Neural progenitor cell (in vitro differentiated cells): ENCODE data around the gene ACP7. TPM values are rescaled to one million over a fixed set of nuclear protein-coding genes. Genes with fewer than 3 reads are reported as not detected.

ENCODE experiments used
- DNase-seq: peaks from one replicate; pipeline ENCODE4 v3.0.0-alpha.2; 2016; ENCODE audit warnings: low spot score
- H2AFZ ChIP-seq: fragments of 200-600 bp; sonication (generic); replicated peaks from 2 replicates; pipeline ENCODE4 v1.6.1; 2016; ENCODE audit warnings: antibody characterized with exemption
- H3F3A ChIP-seq: fragments of 200-600 bp; sonication (generic); 2 replicates; pipeline ENCODE4 v1.6.1; 2016; ENCODE audit warnings: antibody characterized with exemption, low read depth
- H3K27ac ChIP-seq: fragments of 200-600 bp; sonication (generic); 2 replicates; pipeline ENCODE4 v1.5.1; 2016; ENCODE audit warnings: mild to moderate bottlenecking
- H3K27me3 ChIP-seq: fragments of 200-600 bp; sonication (generic); 2 replicates; pipeline ENCODE4 v1.6.1; 2016; ENCODE audit warnings: mild to moderate bottlenecking, moderate library complexity
- H3K36me3 ChIP-seq: fragments of 200-600 bp; sonication (generic); 2 replicates; pipeline ENCODE4 v1.5.1; 2016
- H3K4me1 ChIP-seq: fragments of 200-600 bp; sonication (generic); 2 replicates; pipeline ENCODE4 v1.6.1; 2016; ENCODE audit warnings: mixed run types
- H3K4me2 ChIP-seq: fragments of 200-600 bp; sonication (generic); 2 replicates; pipeline ENCODE4 v1.6.1; 2016
- H3K4me3 ChIP-seq: fragments of 200-600 bp; sonication (generic); 2 replicates; pipeline ENCODE4 v1.5.1; 2016
- H3K79me2 ChIP-seq: fragments of 200-600 bp; sonication (generic); 2 replicates; pipeline ENCODE4 v1.6.1; 2016; ENCODE audit warnings: low read depth
- H3K9ac ChIP-seq: fragments of 200-600 bp; sonication (generic); 2 replicates; pipeline ENCODE4 v1.6.1; 2016
- H3K9me3 ChIP-seq: fragments of 200-600 bp; sonication (generic); 2 replicates; pipeline ENCODE4 v1.5.1; 2016; ENCODE audit warnings: low read depth
- H4K20me1 ChIP-seq: fragments of 200-600 bp; sonication (generic); 2 replicates; pipeline ENCODE4 v1.6.1; 2016; ENCODE audit warnings: low read depth
- H3K27ac Mint-ChIP-seq: 3 replicates; pipeline ENCODE4 v1.8.0; 2021; ENCODE audit warnings: mixed read lengths
- H3K27me3 Mint-ChIP-seq: 2 replicates; pipeline ENCODE4 v1.8.0; 2022; ENCODE audit warnings: low read depth, mild to moderate bottlenecking, inconsistent platforms, moderate library complexity, mixed read lengths; ENCODE audit not compliant: insufficient read depth
- H3K36me3 Mint-ChIP-seq: 3 replicates; pipeline ENCODE4 v1.8.0; 2021; ENCODE audit warnings: mixed read lengths
- H3K4me1 Mint-ChIP-seq: 3 replicates; pipeline ENCODE4 v1.8.0; 2021; ENCODE audit warnings: mixed read lengths
- H3K4me3 Mint-ChIP-seq: 3 replicates; pipeline ENCODE4 v1.8.0; 2021; ENCODE audit warnings: mild to moderate bottlenecking, moderate library complexity, mixed read lengths
- H3K9me3 Mint-ChIP-seq: 3 replicates; pipeline ENCODE4 v1.8.0; 2020; ENCODE audit warnings: mixed read lengths
- CTCF ChIP-seq: fragments of 200-600 bp; sonication (generic); IDR thresholded peaks from 2 replicates; pipeline ENCODE4 v1.5.1; 2017; ENCODE audit warnings: antibody characterized with exemption, mild to moderate bottlenecking
- EZH2 ChIP-seq: fragments of 200-600 bp; sonication (generic); IDR thresholded peaks from 2 replicates; pipeline ENCODE4 v1.6.1; 2017; ENCODE audit warnings: antibody characterized with exemption, mild to moderate bottlenecking, moderate library complexity
- EZH2phosphoT487 ChIP-seq: fragments of 200-600 bp; sonication (generic); IDR thresholded peaks from 2 replicates; pipeline ENCODE4 v1.6.1; 2017; ENCODE audit warnings: antibody characterized with exemption
- total RNA-seq: library from RNA; depleted of rRNA; stranded (reverse); fragments of >200 nt; gene quantifications from 2 replicates; pipeline ENCODE4 v1.2.3, GENCODE V29; 2015; ENCODE audit warnings: low replicate concordance

The ACP7 gene
- total RNA-seq, 1 donor from 2014 or later, result not detected

GRCh38 chr19:39124136-39124764, 40.1 kb downstream of the ACP7 start:
- no peak overlapping the region for H3K4me3 ChIP-seq
- H3K27me3 Mint-ChIP-seq, result peaks cover 3% of the 10 kb centered on the region
- no peaks in the 10 kb centered on the region for H3K27me3 ChIP-seq
- H3K4me2 ChIP-seq, result no peak overlapping the region
- DNase-seq, result no peak
- no peak overlapping the region for H3K27ac ChIP-seq
- no peak overlapping the region for H3K27ac Mint-ChIP-seq
- H3K9me3 ChIP-seq, result no peaks in the 10 kb centered on the region
- TF ChIP-seq EZH2phosphoT487 (no peak), CTCF (no peak), EZH2 (no peak)
- H3K4me1 ChIP-seq, result peaks cover 11% of the 10 kb centered on the region
- peaks cover 35% of the 10 kb centered on the region for H3K4me1 Mint-ChIP-seq
- peaks cover 35% of the 10 kb centered on the region for H3K79me2 ChIP-seq
- H3K36me3 ChIP-seq, result no peaks in the 10 kb centered on the region
- no peaks in the 10 kb centered on the region for H3K9me3 Mint-ChIP-seq
- no peak overlapping the region for H3K9ac ChIP-seq
- peak overlapping the region; percentile 31 for H3K4me3 Mint-ChIP-seq
- no peaks in the 10 kb centered on the region for H3K36me3 Mint-ChIP-seq
- H3F3A ChIP-seq, result peaks cover 19% of the 10 kb centered on the region
- H4K20me1 ChIP-seq, result peaks cover 33% of the 10 kb centered on the region
- H2AFZ ChIP-seq, result peak overlapping the region; percentile 76

GRCh38 chr19:39125199-39125553, 41.0 kb downstream of the ACP7 start:
- Histone ChIP-seq H3K4me2 (peak overlapping the region; percentile 38), H3K9me3 (no peaks in the 10 kb centered on the region), H3F3A (peaks cover 19% of the 10 kb centered on the region), H4K20me1 (peaks cover 43% of the 10 kb centered on the region), H3K4me3 (peak overlapping the region; percentile 90), H3K36me3 (no peaks in the 10 kb centered on the region), H3K4me1 (peaks cover 11% of the 10 kb centered on the region), H3K27ac (no peak overlapping the region), H3K27me3 (no peaks in the 10 kb centered on the region), H3K79me2 (peaks cover 44% of the 10 kb centered on the region), H2AFZ (no peak overlapping the region), H3K9ac (no peak overlapping the region)
- DNase-seq, result no peak
- Mint-ChIP-seq H3K36me3 (no peaks in the 10 kb centered on the region), H3K9me3 (no peaks in the 10 kb centered on the region), H3K4me1 (peaks cover 38% of the 10 kb centered on the region), H3K4me3 (peak overlapping the region; percentile 99), H3K27me3 (peaks cover 3% of the 10 kb centered on the region), H3K27ac (peak overlapping the region; percentile 99)
- TF ChIP-seq EZH2 (no peak), CTCF (no peak), EZH2phosphoT487 (no peak)

GRCh38 chr19:39125554-39126311, 41.6 kb downstream of the ACP7 start, which contains the start of gene PAK4:
Gene PAK4 (plus strand): TSS chr19:39125786. CDS start chr19:39169554, 43,768 bp downstream.
- H3K4me1 Mint-ChIP-seq, result peaks cover 40% of the 10 kb centered on the region
- peaks cover 48% of the 10 kb centered on the region for H4K20me1 ChIP-seq
- no peaks in the 10 kb centered on the region for H3K36me3 Mint-ChIP-seq
- peak within 1 kb of the TSS; percentile 99 for H3K4me2 ChIP-seq
- H3K9me3 ChIP-seq, result no peaks in the 10 kb centered on the region
- H3K27me3 Mint-ChIP-seq, result peaks cover 3% of the 10 kb centered on the region
- H3K27ac ChIP-seq, result peak within 1 kb of the TSS; percentile 91
- H3K4me3 ChIP-seq, result peak within 1 kb of the TSS; percentile 90
- no peaks in the 10 kb centered on the region for H3K9me3 Mint-ChIP-seq
- DNase-seq, result peak; percentile 99
- peaks cover 19% of the 10 kb centered on the region for H3F3A ChIP-seq
- H3K79me2 ChIP-seq, result peaks cover 50% of the 10 kb centered on the region
- peak within 1 kb of the TSS; percentile 72 for H3K9ac ChIP-seq
- peaks cover 11% of the 10 kb centered on the region for H3K4me1 ChIP-seq
- no peaks in the 10 kb centered on the region for H3K36me3 ChIP-seq
- peak within 1 kb of the TSS; percentile 99 for H3K27ac Mint-ChIP-seq
- H3K27me3 ChIP-seq, result no peaks in the 10 kb centered on the region
- peak within 1 kb of the TSS; percentile 97 for H2AFZ ChIP-seq
- TF ChIP-seq CTCF (peak; percentile 23), EZH2phosphoT487 (no peak), EZH2 (no peak)
- peak within 1 kb of the TSS; percentile 99 for H3K4me3 Mint-ChIP-seq
